ENCODE measurements around the gene CTTNBP2NL. TPM values are rescaled to one million over a fixed set of nuclear protein-coding genes. Genes with fewer than 3 reads are reported as not detected.

The CTTNBP2NL gene
- polyA plus RNA-seq, 3 donors: 1.6 to 4.9 (median 3.0) TPM

GRCh38 chr1:112363636-112364035 lies 32.4 kb upstream of the CTTNBP2NL start:
- H3K27ac ChIP-seq (ENCODE audit: low read depth in 1 of 2, low read length in 2 of 2): no peak overlapping the region
- no peak overlapping the region for H3K4me3 ChIP-seq (replicated peaks in 1 of 3; ENCODE audit: low read depth in 2 of 3, low read length in 3 of 3)
- no peaks in the 10 kb centered on the region for H3K79me2 ChIP-seq (ENCODE audit: insufficient read depth, low read length)
- no peaks in the 10 kb centered on the region for H4K20me1 ChIP-seq (ENCODE audit: insufficient read depth, low read length)
- intact Hi-C loops (cut with micrococcal nuclease): no loop called here
- H3K27ac Mint-ChIP-seq: no peak overlapping the region
- WGBS (ENCODE audit: insufficient coverage): no CpG with 5 or more reads among the region's 2 CpGs
- no peaks in the 10 kb centered on the region for H3K9me3 ChIP-seq (replicated peaks in 1 of 2; ENCODE audit: control insufficient read depth in 1 of 2, insufficient read depth in 1 of 2, low read length in 2 of 2)
- no peak overlapping the region for H3K9ac ChIP-seq (ENCODE audit: insufficient read depth, low read length, poor library complexity, severe bottlenecking)
- no peaks in the 10 kb centered on the region for H3K36me3 Mint-ChIP-seq
- no peak overlapping the region for H2AFZ ChIP-seq (ENCODE audit: insufficient read depth, low read depth, low read length, poor library complexity, severe bottlenecking)
- DNase-seq: no peak
- H3K9me3 Mint-ChIP-seq: no peaks in the 10 kb centered on the region
- H3K4me1 Mint-ChIP-seq: peaks cover 3% of the 10 kb centered on the region
- no peaks in the 10 kb centered on the region for H3K36me3 ChIP-seq (replicated peaks in 1 of 2; ENCODE audit: control insufficient read depth in 1 of 2, insufficient read depth in 2 of 2, low read length in 2 of 2)
- no peaks in the 10 kb centered on the region for H3K4me1 ChIP-seq (ENCODE audit: control insufficient read depth in 1 of 2, insufficient read depth in 2 of 2, low read length in 2 of 2)
- peaks cover 13 to 14% (median 13%) of the 10 kb centered on the region in 3 donors for H3K27me3 Mint-ChIP-seq (ENCODE audit: low read depth in 3 of 3)
- peaks cover 4 to 8% of the 10 kb centered on the region in 2 donors for H3K27me3 ChIP-seq (ENCODE audit: control insufficient read depth in 2 of 2, insufficient read depth in 2 of 2, low read length in 2 of 2)
- no peak for TF ChIP-seq CTCF (IDR thresholded peaks at IDR 0.05)
- no peak overlapping the region for H3K4me2 ChIP-seq (replicated peaks; ENCODE audit: extremely low read depth, low read length, poor library complexity, severe bottlenecking)
- H3K4me3 Mint-ChIP-seq: no peak overlapping the region

GRCh38 chr1:112368198-112368597 lies 27.8 kb upstream of the CTTNBP2NL start:
- H3K9me3 ChIP-seq (replicated peaks in 1 of 2; ENCODE audit: control insufficient read depth in 1 of 2, insufficient read depth in 1 of 2, low read length in 2 of 2): no peaks in the 10 kb centered on the region
- H3K4me1 ChIP-seq (ENCODE audit: control insufficient read depth in 1 of 2, insufficient read depth in 2 of 2, low read length in 2 of 2): no peaks in the 10 kb centered on the region
- no peak overlapping the region for H3K9ac ChIP-seq (ENCODE audit: insufficient read depth, low read length, poor library complexity, severe bottlenecking)
- no peak overlapping the region for H2AFZ ChIP-seq (ENCODE audit: insufficient read depth, low read depth, low read length, poor library complexity, severe bottlenecking)
- no peak overlapping the region for H3K4me2 ChIP-seq (replicated peaks; ENCODE audit: extremely low read depth, low read length, poor library complexity, severe bottlenecking)
- no peaks in the 10 kb centered on the region for H3K79me2 ChIP-seq (ENCODE audit: insufficient read depth, low read length)
- Mint-ChIP-seq H3K9me3 (no peaks in the 10 kb centered on the region), H3K27ac (no peak overlapping the region), H3K27me3 (ENCODE audit: low read depth in 3 of 3) (peaks cover 20 to 25% (median 24%) of the 10 kb centered on the region in 3 donors), H3K4me3 (no peak overlapping the region), H3K36me3 (no peaks in the 10 kb centered on the region), H3K4me1 (peaks cover 4% of the 10 kb centered on the region)
- no peak overlapping the region for H3K4me3 ChIP-seq (replicated peaks in 1 of 3; ENCODE audit: low read depth in 2 of 3, low read length in 3 of 3)
- TF ChIP-seq CTCF (IDR thresholded peaks at IDR 0.05): no peak
- H3K36me3 ChIP-seq (replicated peaks in 1 of 2; ENCODE audit: control insufficient read depth in 1 of 2, insufficient read depth in 2 of 2, low read length in 2 of 2): no peaks in the 10 kb centered on the region
- no peak overlapping the region for H3K27ac ChIP-seq (ENCODE audit: low read depth in 1 of 2, low read length in 2 of 2)
- no peak for DNase-seq
- H3K27me3 ChIP-seq (ENCODE audit: control insufficient read depth in 2 of 2, insufficient read depth in 2 of 2, low read length in 2 of 2): peaks cover 10 to 12% of the 10 kb centered on the region in 2 donors
- WGBS (ENCODE audit: insufficient coverage): 78% methylated on average over 2 of the region's 3 CpGs
- intact Hi-C loops (cut with micrococcal nuclease): no loop called here
- H4K20me1 ChIP-seq (ENCODE audit: insufficient read depth, low read length): no peaks in the 10 kb centered on the region
